WTC11 (cell line): Measurements from ENCODE around the gene PFKFB4. TPM values are rescaled to one million over a fixed set of nuclear protein-coding genes. Genes with fewer than 3 reads are reported as not detected.

Source experiments
- ATAC-seq: fragments of 200-7000 bp; cut with Tn5 transposase; 2 replicates; pipeline ENCODE4 v1.10.0; 2021; ENCODE audit warnings: mild to moderate bottlenecking, moderate library complexity
- CTCF ChIA-PET: fragments of 300-600 bp; sonication (Branson Sonifier 250); formaldehyde crosslinking; loops from one replicate; lab custom pipeline; 2021; ENCODE audit warnings: antibody characterized with exemption; lab: Charles Lee
- POLR2A ChIA-PET: fragments of 350-600 bp; sonication (Branson Sonifier 250); formaldehyde crosslinking; loops from one replicate; lab custom pipeline; 2021; ENCODE audit warnings: antibody characterized with exemption; lab: Charles Lee
- DNase-seq: peaks from one replicate; pipeline ENCODE4 v3.0.0; 2021; ENCODE audit warnings: low spot score
- H3K27ac Mint-ChIP-seq: 2 replicates; pipeline ENCODE4 v1.8.0; 2021; ENCODE audit warnings: mixed read lengths
- H3K27me3 Mint-ChIP-seq: 2 replicates; pipeline ENCODE4 v1.8.0; 2021; ENCODE audit warnings: low read depth, mild to moderate bottlenecking, moderate library complexity, mixed read lengths
- H3K36me3 Mint-ChIP-seq: 2 replicates; pipeline ENCODE4 v1.8.0; 2021; ENCODE audit warnings: mixed read lengths
- H3K4me1 Mint-ChIP-seq: 2 replicates; pipeline ENCODE4 v1.8.0; 2022; ENCODE audit warnings: mixed read lengths
- H3K4me3 Mint-ChIP-seq: 2 replicates; pipeline ENCODE4 v1.8.0; 2021; ENCODE audit warnings: mild to moderate bottlenecking, moderate library complexity, mixed read lengths
- H3K9me3 Mint-ChIP-seq: 2 replicates; pipeline ENCODE4 v1.8.0; 2021; ENCODE audit warnings: mixed read lengths
- E2F4 ChIP-seq: sonication (generic); formaldehyde crosslinking; IDR thresholded peaks from 2 replicates; pipeline ENCODE4 v1.8.1; 2022; ENCODE audit warnings: low read depth, mild to moderate bottlenecking, moderate library complexity, missing genetic modification reagents, borderline replicate concordance
- ERG ChIP-seq: fragments of 250-450 bp; sonication (Bioruptor Pico); IDR thresholded peaks from 2 replicates; pipeline ENCODE4 v1.8.0; 2021; ENCODE audit warnings: mild to moderate bottlenecking
- ETV6 ChIP-seq: sonication (generic); formaldehyde crosslinking; IDR thresholded peaks from 2 replicates; pipeline ENCODE4 v1.8.1; 2022; ENCODE audit warnings: mild to moderate bottlenecking, missing genetic modification reagents
- HMGXB4 ChIP-seq: sonication (generic); formaldehyde crosslinking; IDR thresholded peaks from 2 replicates; pipeline ENCODE4 v1.8.1; 2023; ENCODE audit warnings: mild to moderate bottlenecking, moderate library complexity, missing genetic modification reagents
- KAT7 ChIP-seq: sonication (generic); formaldehyde crosslinking; IDR thresholded peaks from 2 replicates; pipeline ENCODE4 v1.8.1; 2023; ENCODE audit warnings: missing genetic modification reagents, mild to moderate bottlenecking, borderline replicate concordance
- NFE2L1 ChIP-seq: sonication (generic); formaldehyde crosslinking; IDR thresholded peaks from 2 replicates; pipeline ENCODE4 v1.8.1; 2023; ENCODE audit warnings: missing genetic modification reagents
- NR1H2 ChIP-seq: sonication (generic); formaldehyde crosslinking; IDR thresholded peaks from 2 replicates; pipeline ENCODE4 v1.9.0; 2021; ENCODE audit warnings: mild to moderate bottlenecking, moderate library complexity, missing genetic modification reagents
- NR2C2 ChIP-seq: sonication (generic); formaldehyde crosslinking; IDR thresholded peaks from 2 replicates; pipeline ENCODE4 v1.8.0; 2022; ENCODE audit warnings: mild to moderate bottlenecking, missing genetic modification reagents
- RELA ChIP-seq: sonication (generic); formaldehyde crosslinking; IDR thresholded peaks from 2 replicates; pipeline ENCODE4 v1.8.1; 2022; ENCODE audit warnings: missing genetic modification reagents, mild to moderate bottlenecking, borderline replicate concordance
- TP53 ChIP-seq: sonication (generic); formaldehyde crosslinking; IDR thresholded peaks from 2 replicates; pipeline ENCODE4 v1.8.1; 2023; ENCODE audit warnings: mild to moderate bottlenecking, missing genetic modification reagents
- USF2 ChIP-seq: sonication (generic); formaldehyde crosslinking; IDR thresholded peaks from 2 replicates; pipeline ENCODE4 v1.8.1; 2023; ENCODE audit warnings: mild to moderate bottlenecking, missing genetic modification reagents, moderate library complexity
- ZNF121 ChIP-seq: sonication (generic); formaldehyde crosslinking; IDR thresholded peaks from 2 replicates; pipeline ENCODE4 v1.8.0; 2023; ENCODE audit warnings: missing genetic modification reagents
- ZNF416 ChIP-seq: fragments of 250-450 bp; sonication (Bioruptor Pico); IDR thresholded peaks from 2 replicates; pipeline ENCODE4 v1.9.0; 2021; ENCODE audit warnings: mild to moderate bottlenecking, inconsistent platforms
- ZNF423 ChIP-seq: fragments of 250-450 bp; sonication (Bioruptor Pico); IDR thresholded peaks from 2 replicates; pipeline ENCODE4 v2.1.2; 2022; ENCODE audit warnings: mild to moderate bottlenecking, moderate library complexity
- total RNA-seq: library from RNA; stranded (reverse); gene quantifications from 3 replicates; pipeline ENCODE4 v1.2.3, GENCODE V29; 2021
- TF ChIP-seq, protein P1 (sequence below): fragments of 250-450 bp; sonication (Bioruptor Pico); IDR thresholded peaks from 2 replicates; pipeline ENCODE4 v1.9.0; 2021; ENCODE audit warnings: mild to moderate bottlenecking
- TF ChIP-seq, protein P2 (sequence below): sonication (generic); formaldehyde crosslinking; IDR thresholded peaks from 2 replicates; pipeline ENCODE4 v1.8.0; 2022; ENCODE audit warnings: missing genetic modification reagents
- TF ChIP-seq, protein P3 (sequence below): sonication (generic); formaldehyde crosslinking; IDR thresholded peaks from 2 replicates; pipeline ENCODE4 v1.8.1; 2023; ENCODE audit warnings: mild to moderate bottlenecking, missing genetic modification reagents, moderate library complexity

Gene PFKFB4
- total RNA-seq, 1 experiment from 2014 or later: 18.0 TPM

- no peak for TF ChIP-seq USF2 (CRISPR knock-in tag)
Measured at GRCh38 chr3:48565186-48565585, 8.6 kb upstream of the PFKFB4 start (continued).

GRCh38 chr3:48564667-48565066, 8.1 kb upstream of the PFKFB4 start:
- POLR2A ChIA-PET: no interaction called here
- no peaks in the 10 kb centered on the region for H3K9me3 Mint-ChIP-seq
- CTCF ChIA-PET: no interaction called here
- DNase-seq: no peak
- H3K4me1 Mint-ChIP-seq: peaks cover 31% of the 10 kb centered on the region
- no peak overlapping the region for H3K4me3 Mint-ChIP-seq
- no peak overlapping the region for H3K27ac Mint-ChIP-seq
- TF ChIP-seq KAT7: no peak
- no peak for TF ChIP-seq ERG (CRISPR knock-in tag)
- TF ChIP-seq NR2C2 (CRISPR knock-in tag): no peak
- TF ChIP-seq E2F4 (CRISPR knock-in tag): no peak
- no peak for TF ChIP-seq HMGXB4
- TF ChIP-seq ETV6: no peak
- TF ChIP-seq, protein P1, sequence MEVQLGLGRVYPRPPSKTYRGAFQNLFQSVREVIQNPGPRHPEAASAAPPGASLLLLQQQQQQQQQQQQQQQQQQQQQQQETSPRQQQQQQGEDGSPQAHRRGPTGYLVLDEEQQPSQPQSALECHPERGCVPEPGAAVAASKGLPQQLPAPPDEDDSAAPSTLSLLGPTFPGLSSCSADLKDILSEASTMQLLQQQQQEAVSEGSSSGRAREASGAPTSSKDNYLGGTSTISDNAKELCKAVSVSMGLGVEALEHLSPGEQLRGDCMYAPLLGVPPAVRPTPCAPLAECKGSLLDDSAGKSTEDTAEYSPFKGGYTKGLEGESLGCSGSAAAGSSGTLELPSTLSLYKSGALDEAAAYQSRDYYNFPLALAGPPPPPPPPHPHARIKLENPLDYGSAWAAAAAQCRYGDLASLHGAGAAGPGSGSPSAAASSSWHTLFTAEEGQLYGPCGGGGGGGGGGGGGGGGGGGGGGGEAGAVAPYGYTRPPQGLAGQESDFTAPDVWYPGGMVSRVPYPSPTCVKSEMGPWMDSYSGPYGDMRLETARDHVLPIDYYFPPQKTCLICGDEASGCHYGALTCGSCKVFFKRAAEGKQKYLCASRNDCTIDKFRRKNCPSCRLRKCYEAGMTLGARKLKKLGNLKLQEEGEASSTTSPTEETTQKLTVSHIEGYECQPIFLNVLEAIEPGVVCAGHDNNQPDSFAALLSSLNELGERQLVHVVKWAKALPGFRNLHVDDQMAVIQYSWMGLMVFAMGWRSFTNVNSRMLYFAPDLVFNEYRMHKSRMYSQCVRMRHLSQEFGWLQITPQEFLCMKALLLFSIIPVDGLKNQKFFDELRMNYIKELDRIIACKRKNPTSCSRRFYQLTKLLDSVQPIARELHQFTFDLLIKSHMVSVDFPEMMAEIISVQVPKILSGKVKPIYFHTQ: no peak
- TF ChIP-seq, protein P2, sequence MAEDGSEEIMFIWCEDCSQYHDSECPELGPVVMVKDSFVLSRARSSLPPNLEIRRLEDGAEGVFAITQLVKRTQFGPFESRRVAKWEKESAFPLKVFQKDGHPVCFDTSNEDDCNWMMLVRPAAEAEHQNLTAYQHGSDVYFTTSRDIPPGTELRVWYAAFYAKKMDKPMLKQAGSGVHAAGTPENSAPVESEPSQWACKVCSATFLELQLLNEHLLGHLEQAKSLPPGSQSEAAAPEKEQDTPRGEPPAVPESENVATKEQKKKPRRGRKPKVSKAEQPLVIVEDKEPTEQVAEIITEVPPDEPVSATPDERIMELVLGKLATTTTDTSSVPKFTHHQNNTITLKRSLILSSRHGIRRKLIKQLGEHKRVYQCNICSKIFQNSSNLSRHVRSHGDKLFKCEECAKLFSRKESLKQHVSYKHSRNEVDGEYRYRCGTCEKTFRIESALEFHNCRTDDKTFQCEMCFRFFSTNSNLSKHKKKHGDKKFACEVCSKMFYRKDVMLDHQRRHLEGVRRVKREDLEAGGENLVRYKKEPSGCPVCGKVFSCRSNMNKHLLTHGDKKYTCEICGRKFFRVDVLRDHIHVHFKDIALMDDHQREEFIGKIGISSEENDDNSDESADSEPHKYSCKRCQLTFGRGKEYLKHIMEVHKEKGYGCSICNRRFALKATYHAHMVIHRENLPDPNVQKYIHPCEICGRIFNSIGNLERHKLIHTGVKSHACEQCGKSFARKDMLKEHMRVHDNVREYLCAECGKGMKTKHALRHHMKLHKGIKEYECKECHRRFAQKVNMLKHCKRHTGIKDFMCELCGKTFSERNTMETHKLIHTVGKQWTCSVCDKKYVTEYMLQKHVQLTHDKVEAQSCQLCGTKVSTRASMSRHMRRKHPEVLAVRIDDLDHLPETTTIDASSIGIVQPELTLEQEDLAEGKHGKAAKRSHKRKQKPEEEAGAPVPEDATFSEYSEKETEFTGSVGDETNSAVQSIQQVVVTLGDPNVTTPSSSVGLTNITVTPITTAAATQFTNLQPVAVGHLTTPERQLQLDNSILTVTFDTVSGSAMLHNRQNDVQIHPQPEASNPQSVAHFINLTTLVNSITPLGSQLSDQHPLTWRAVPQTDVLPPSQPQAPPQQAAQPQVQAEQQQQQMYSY (CRISPR knock-in tag): no peak
- no peak for TF ChIP-seq NFE2L1 (CRISPR knock-in tag)
- TF ChIP-seq ZNF416 (CRISPR knock-in tag): no peak
- TF ChIP-seq RELA (CRISPR knock-in tag): no peak
- no peak for TF ChIP-seq NR1H2
- TF ChIP-seq, protein P3, sequence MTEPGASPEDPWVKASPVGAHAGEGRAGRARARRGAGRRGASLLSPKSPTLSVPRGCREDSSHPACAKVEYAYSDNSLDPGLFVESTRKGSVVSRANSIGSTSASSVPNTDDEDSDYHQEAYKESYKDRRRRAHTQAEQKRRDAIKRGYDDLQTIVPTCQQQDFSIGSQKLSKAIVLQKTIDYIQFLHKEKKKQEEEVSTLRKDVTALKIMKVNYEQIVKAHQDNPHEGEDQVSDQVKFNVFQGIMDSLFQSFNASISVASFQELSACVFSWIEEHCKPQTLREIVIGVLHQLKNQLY (CRISPR knock-in tag): no peak
- no peak for TF ChIP-seq ZNF423 (CRISPR knock-in tag)
- no peak for TF ChIP-seq ZNF121 (CRISPR knock-in tag)
- TF ChIP-seq TP53: no peak
- ATAC-seq: no peak
- H3K36me3 Mint-ChIP-seq: no peaks in the 10 kb centered on the region
- no peaks in the 10 kb centered on the region for H3K27me3 Mint-ChIP-seq
